Stomach smooth muscle (tissue), 2 donors: ENCODE results near the gene CRYAB.
"Not testable (repeated sequence)": the region's sequence is repeated elsewhere in the genome, so short reads cannot be mapped to it uniquely, and the experiment has no call there.

ENCODE experiments used
- H3K27ac ChIP-seq: one replicate; pipeline ENCODE4 v1.7.0; 2013; ENCODE audit warnings: mild to moderate bottlenecking, low read length, inconsistent platforms
- H3K27me3 ChIP-seq, 2 donors: one replicate each; pipeline ENCODE4 v1.7.0; 2013; ENCODE audit warnings: low read length in 2 of 2; ENCODE audit not compliant: insufficient read depth in 2 of 2, control insufficient read depth in 1 of 2
- H3K36me3 ChIP-seq, 2 donors: one replicate each; pipeline ENCODE4 v1.7.0; 2013; ENCODE audit warnings: low read length in 2 of 2; ENCODE audit not compliant: control insufficient read depth in 2 of 2, insufficient read depth in 2 of 2
- H3K4me1 ChIP-seq: one replicate; pipeline ENCODE4 v1.7.0; 2013; ENCODE audit warnings: low read length; ENCODE audit not compliant: control insufficient read depth, insufficient read depth
- H3K4me3 ChIP-seq, 2 donors: one replicate each; pipeline ENCODE4 v1.7.0; 2013; ENCODE audit warnings: low read length in 2 of 2
- H3K9ac ChIP-seq, 2 donors: one replicate each; pipeline ENCODE4 v1.7.0; 2013; ENCODE audit warnings: low read length in 2 of 2, mild to moderate bottlenecking in 1 of 2
- H3K9me3 ChIP-seq, 2 donors: one replicate each; pipeline ENCODE4 v1.7.0; 2013; ENCODE audit warnings: low read length in 2 of 2; ENCODE audit not compliant: control insufficient read depth in 2 of 2
- donor health status: healthy.
- donor health status: Pancreatic carcinoma.

The CRYAB gene

GRCh38 chr11:111908639-111909305 lies 2.8 kb downstream of the CRYAB start:
- Histone ChIP-seq H3K27me3 (no peaks in the 10 kb centered on the region), H3K4me1 (peaks cover 41% of the 10 kb centered on the region), H3K9me3 (no peaks in the 10 kb centered on the region), H3K36me3 (peaks cover 2 to 14% of the 10 kb centered on the region in 2 donors), H3K9ac (peak overlapping the region in 1 of 2 donors; percentile 0), H3K4me3 (peak overlapping the region in 1 of 2 donors; percentile 83), H3K27ac (peak overlapping the region; percentile 94)

GRCh38 chr11:111906680-111907079 lies 4.9 kb downstream of the CRYAB start:
- Histone ChIP-seq H3K4me1 (peaks cover 29% of the 10 kb centered on the region), H3K36me3 (peaks cover 2 to 14% of the 10 kb centered on the region in 2 donors), H3K9me3 (no peaks in the 10 kb centered on the region), H3K27me3 (no peaks in the 10 kb centered on the region), H3K4me3 (no peak overlapping the region), H3K9ac (no peak overlapping the region), H3K27ac (no peak overlapping the region)

- no peaks in the 10 kb centered on the region for H3K27me3 ChIP-seq
- H3K9ac ChIP-seq: no peak overlapping the region
- H3K4me3 ChIP-seq: no peak overlapping the region
- peaks cover 17% of the 10 kb centered on the region for H3K4me1 ChIP-seq
- H3K36me3 ChIP-seq: peaks cover 2 to 14% of the 10 kb centered on the region in 2 donors
- no peaks in the 10 kb centered on the region for H3K9me3 ChIP-seq
- H3K27ac ChIP-seq: no peak overlapping the region
Observed at GRCh38 chr11:111905411-111905810, 6.2 kb downstream of the CRYAB start.

- H3K4me1 ChIP-seq: no peaks in the 10 kb centered on the region
Observed at GRCh38 chr11:111886844-111887243, 24.7 kb downstream of the CRYAB start.

GRCh38 chr11:111886032-111886431 lies 25.5 kb downstream of the CRYAB start:
- Histone ChIP-seq H3K9me3 (no peaks in the 10 kb centered on the region), H3K4me3 (no peak overlapping the region), H3K4me1 (no peaks in the 10 kb centered on the region), H3K27me3 (no peaks in the 10 kb centered on the region), H3K27ac (no peak overlapping the region), H3K9ac (no peak overlapping the region), H3K36me3 (no peaks in the 10 kb centered on the region)

More at GRCh38 chr11:111886844-111887243, 24.7 kb downstream of the CRYAB start:
- H3K9me3 ChIP-seq: no peaks in the 10 kb centered on the region
- H3K36me3 ChIP-seq: no peaks in the 10 kb centered on the region
- H3K9ac ChIP-seq: no peak overlapping the region
- no peaks in the 10 kb centered on the region for H3K27me3 ChIP-seq
- H3K27ac ChIP-seq: no peak overlapping the region
- H3K4me3 ChIP-seq: no peak overlapping the region

- H3K4me3 ChIP-seq, H3K36me3 ChIP-seq, H3K27ac ChIP-seq, H3K9ac ChIP-seq, H3K9me3 ChIP-seq, H3K27me3 ChIP-seq, H3K4me1 ChIP-seq: not testable (repeated sequence)
Observed at GRCh38 chr11:111885053-111885452, 26.5 kb downstream of the CRYAB start.

GRCh38 chr11:111882202-111882601 lies 29.4 kb downstream of the CRYAB start:
- Histone ChIP-seq H3K27me3 (no peaks in the 10 kb centered on the region), H3K36me3 (no peaks in the 10 kb centered on the region), H3K9me3 (no peaks in the 10 kb centered on the region), H3K4me1 (peaks cover 8% of the 10 kb centered on the region), H3K27ac (no peak overlapping the region), H3K4me3 (no peak overlapping the region), H3K9ac (no peak overlapping the region)

GRCh38 chr11:111879637-111879960 lies 32.0 kb downstream of the CRYAB start:
- H3K36me3 ChIP-seq: peaks cover 0 to 4% of the 10 kb centered on the region in 2 donors
- H3K9ac ChIP-seq: peak overlapping the region; percentile 82 to 99
- peak overlapping the region; percentile 79 to 94 for H3K4me3 ChIP-seq
- H3K27ac ChIP-seq: peak overlapping the region; percentile 99
- H3K4me1 ChIP-seq: peaks cover 8% of the 10 kb centered on the region
- no peaks in the 10 kb centered on the region for H3K27me3 ChIP-seq
- H3K9me3 ChIP-seq: no peaks in the 10 kb centered on the region

GRCh38 chr11:111878849-111879636 lies 32.5 kb downstream of the CRYAB start, which contains the start of the genes CFAP68 and FDXACB1:
CFAP68 (plus strand) TSS chr11:111879541; CDS start chr11:111879561, 20 bp downstream.
FDXACB1 (minus strand) TSS chr11:111879165; CDS start chr11:111879132, 33 bp downstream.
- peaks cover 8% of the 10 kb centered on the region for H3K4me1 ChIP-seq
- no peaks in the 10 kb centered on the region for H3K9me3 ChIP-seq
- H3K9ac ChIP-seq: peak within 1 kb of the TSS; percentile 82 to 99
- peaks cover 0 to 4% of the 10 kb centered on the region in 2 donors for H3K36me3 ChIP-seq
- peak within 1 kb of the TSS; percentile 99 for H3K27ac ChIP-seq
- no peaks in the 10 kb centered on the region for H3K27me3 ChIP-seq
- H3K4me3 ChIP-seq: peak within 1 kb of the TSS; percentile 79 to 94

- peaks cover 8% of the 10 kb centered on the region for H3K4me1 ChIP-seq
- H3K9me3 ChIP-seq: no peaks in the 10 kb centered on the region
- H3K36me3 ChIP-seq: peaks cover 0 to 4% of the 10 kb centered on the region in 2 donors
- no peaks in the 10 kb centered on the region for H3K27me3 ChIP-seq
- H3K27ac ChIP-seq: peak overlapping the region; percentile 99
- H3K4me3 ChIP-seq: peak overlapping the region; percentile 79 to 94
- peak overlapping the region; percentile 82 to 99 for H3K9ac ChIP-seq
Observed at GRCh38 chr11:111878385-111878848, 33.2 kb downstream of the CRYAB start.
